ENCODE results near the gene INHBA.
A peak's percentile ranks its signal among the peaks of the same experiment; 100 is the strongest.

INHBA gene

DNA sequence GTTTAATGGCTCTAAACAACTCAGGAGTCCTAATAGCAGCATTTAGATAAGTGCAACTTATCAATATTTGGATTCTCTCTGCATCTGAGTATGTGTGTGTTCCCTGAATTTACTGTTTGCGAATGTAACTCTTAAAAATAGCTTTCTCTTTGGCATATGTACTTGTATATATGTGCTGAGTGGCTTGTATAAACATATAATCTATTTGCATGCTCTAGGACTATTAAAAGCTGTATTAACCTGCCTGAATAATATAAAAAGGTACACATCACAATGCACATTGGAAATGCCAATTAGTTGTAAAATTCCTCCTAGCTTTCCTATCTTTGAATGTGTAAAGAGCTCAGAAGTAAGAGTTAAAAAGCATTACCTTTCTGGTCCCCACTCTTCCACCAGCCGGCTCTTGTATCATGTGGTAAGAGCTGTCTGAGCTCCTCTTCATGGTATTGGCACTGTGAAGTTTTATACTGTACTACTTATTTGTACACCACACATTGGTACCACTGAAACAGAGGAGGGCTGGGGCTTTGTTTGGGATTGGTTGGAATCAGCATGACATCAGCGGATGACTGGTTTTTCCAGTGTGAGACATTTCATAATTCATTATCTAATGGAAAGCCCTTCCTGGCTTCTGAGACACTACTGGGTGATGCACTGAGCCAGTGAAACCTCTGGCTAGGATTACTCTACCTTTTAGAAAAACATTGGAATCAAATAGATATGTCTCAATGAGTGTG, at the start of gene INHBA:
TSS of gene INHBA (minus strand) at position 456 of the 737 bp plus-strand sequence. CDS start 2,716 bp downstream, outside the sequence.
- DNase-seq (ENCODE audit: low spot score), result no peak

DNA sequence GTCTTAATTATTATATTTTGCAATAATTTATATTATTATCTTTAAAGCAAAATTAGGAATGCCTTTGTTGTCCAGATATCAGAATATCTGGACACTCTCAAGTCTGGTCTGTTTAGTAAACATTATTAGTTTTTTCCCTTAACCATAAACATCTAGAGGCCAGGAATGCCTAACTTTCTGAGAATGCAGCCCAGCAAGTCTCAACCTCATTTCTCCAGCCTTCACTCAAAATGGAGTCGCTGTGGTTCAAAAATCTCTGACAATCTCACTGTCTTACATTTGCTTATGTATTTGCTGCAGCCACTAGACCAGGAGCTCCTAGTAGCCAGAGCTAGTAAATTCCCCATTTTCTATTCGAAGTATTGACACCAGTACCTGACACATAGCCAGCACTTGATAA, 49.7 kb upstream of the INHBA start:
- DNase-seq (ENCODE audit: low spot score), result no peak

DNA sequence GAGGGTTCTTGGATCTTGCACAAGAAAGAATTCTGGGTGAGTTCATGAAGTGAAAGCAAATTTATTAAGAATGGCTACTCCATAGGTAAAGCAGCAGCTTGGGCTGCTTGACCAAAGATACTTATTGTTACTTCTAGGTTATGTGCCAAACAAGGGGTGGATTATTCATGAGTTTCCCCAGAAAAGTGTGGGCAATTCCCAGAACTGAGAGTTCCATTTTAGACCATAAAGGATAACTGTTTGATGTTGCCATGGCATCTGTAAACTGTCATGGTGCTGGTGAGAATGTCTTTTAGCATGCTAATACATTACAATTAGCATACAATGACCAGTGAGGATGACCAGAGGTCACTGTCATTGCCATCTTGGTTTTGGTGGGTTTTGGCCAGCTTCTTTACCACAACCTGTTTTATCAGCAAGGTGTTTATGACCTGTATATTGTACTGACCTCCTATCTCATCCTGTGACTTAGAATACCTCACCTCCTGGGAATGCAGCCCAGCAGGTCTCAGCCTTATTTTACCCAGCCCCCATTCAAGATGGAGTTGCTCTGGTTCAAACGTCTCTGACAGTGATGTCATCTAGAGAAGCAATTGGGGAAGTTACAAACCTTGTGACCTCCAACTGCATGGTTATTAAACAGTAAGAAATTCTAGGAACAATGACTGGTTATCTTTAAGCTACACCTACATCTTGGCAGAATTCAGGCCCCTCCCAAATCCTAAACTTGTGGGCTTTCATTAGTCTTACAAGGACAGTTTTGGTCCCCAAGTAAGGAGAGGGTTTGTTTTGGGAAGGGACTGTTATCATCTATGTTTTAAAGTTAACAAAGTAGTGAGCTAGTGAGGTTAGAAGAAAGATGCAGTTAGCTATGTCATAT, 48.0 kb upstream of the INHBA start:
- no peak for DNase-seq (ENCODE audit: low spot score)

DNA sequence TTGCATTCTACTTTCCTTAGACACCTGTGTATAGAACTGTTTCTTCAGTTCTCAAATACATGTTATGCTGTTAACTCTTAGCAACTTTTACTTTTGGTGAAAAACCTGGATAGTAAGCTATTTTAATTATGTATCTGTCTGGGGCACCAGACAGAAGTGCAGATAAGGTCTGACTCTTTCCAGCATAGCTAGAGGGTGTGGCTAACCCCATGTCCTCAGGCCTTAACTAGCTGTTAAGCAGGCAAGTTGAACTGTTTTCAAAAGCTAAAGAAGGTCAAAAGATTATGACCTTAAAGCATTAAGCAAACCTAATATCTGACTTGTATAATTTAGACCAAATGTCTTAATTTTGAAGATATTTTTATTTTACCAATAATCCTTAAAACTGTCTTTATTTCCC, 45.1 kb upstream of the INHBA start:
- no peak for DNase-seq (ENCODE audit: low spot score)

DNA sequence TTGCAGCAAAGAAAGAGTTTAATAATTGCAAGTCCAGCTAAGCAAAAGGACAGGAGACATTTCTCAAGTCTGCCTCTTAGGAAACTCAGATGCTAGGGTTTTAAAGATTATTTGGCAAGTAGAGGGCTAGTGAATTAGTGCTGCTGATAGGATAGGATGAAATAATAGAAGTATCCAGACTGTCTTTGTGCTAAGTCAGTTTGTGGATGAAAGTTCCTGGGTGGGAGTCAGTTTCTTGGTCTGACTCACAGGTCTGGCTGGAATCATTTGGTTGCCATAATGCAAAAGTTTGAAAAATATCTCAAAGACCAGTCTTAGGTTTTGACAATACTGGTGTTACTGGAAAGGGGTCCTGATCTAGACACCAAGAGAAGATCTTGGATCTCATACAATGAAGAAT, 42.6 kb upstream of the INHBA start:
- DNase-seq (ENCODE audit: low spot score), result no peak

DNA sequence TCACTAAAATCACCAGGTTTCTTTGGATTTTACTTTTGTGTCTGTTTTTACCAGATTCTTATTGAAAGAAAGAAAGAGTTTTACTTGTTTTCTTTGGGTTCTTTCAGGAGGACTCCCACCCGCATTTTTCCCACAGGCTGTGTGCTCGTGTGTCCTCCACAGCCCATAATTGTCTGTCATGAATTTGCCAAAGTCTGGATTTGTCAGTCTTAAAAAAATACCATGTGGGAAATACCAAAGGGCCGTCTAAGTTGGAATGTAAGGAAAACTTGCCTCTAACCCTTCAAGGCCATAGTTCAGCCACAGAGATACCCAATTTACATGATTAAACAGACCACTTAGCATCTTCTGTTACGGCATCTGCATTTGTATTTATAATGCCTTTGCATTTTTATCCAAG, 41.3 kb upstream of the INHBA start:
- DNase-seq (ENCODE audit: low spot score), result no peak

DNA sequence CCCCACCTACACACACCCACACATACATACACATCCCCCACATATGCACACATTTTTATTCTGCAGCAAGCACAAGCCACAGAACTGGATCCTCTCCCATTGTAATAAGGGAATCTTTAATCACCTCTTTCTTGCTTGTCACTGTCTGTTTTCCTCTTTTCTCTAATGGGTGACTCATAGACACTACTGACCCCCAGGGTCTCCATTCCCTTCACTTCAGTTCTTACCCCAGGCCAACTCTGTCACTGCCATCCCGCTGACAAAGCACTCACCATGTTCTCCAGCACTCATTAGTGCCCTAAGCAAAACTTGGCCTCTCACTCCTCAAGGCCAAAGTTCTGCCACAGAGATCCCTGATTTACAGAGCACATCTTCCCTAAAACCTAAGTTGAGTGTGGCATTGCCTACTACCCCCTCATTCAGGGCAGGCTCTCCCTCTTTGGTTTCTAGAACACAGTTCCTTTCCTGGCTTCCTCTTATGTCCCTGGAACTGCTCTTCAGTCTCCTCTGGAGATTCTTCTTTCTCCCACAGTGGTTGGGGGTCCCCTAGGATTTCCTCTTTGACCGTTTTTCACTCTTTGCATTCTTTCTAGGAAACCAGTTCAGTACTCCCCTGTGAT, 39.6 kb upstream of the INHBA start:
- DNase-seq (ENCODE audit: low spot score), result no peak

DNA sequence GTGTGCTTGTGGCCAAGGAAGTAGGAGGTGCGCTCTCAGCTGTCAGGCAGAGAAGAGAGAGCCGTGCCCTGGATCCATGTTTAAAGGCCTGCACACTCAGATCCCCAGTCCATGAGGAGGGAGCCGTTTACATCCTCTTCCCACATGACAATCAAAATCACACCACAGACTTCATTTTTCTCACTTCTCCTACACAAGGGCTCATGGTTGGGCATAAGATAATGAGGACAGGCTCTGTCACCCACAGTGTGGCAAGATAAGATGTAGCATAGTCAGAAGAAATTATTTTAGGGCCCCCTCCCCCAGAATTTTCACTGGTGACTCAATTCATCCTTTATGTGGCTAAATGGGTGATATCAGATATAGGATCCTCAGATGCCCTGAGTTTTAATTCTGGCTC, 35.9 kb upstream of the INHBA start:
- no peak for DNase-seq (ENCODE audit: low spot score)

DNA sequence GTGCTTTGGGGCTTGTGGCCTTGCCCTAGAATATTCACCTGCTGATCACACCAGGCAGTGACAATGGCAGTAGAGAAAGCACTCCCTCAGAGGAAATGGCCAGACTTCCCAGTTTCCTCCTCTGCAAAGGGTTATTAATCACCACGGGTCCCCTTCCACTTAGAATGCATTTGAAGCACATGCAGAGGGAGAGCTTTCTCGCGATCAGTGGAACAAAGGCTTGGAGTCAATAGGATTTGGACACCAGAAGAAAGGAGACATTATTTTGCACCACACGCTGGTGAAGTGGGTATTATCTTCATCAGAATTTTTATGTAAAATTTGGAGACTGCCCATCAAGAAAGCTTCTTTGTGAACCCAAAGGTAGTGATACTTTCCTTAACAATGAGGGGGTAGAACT, 35.4 kb upstream of the INHBA start:
- no peak for DNase-seq (ENCODE audit: low spot score)

DNA sequence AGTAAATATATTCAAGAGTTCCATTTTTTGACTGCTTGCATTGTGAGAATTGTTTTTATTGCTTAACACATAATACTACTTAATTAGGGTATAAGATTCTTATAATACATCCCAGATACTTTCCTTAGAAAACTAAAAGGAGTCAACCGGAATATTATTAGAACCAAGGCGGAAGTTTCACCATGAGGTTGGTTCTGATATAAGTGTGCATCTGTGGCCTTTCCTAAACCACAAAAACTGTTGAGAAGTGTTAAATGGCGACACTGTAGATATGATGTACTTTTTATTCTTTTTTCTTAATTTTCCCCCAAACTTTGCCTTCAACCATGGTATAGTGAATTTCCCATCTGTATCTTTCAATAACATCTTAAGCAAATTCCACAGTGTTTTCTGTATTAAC, 32.3 kb upstream of the INHBA start:
- DNase-seq (ENCODE audit: low spot score), result no peak

DNA sequence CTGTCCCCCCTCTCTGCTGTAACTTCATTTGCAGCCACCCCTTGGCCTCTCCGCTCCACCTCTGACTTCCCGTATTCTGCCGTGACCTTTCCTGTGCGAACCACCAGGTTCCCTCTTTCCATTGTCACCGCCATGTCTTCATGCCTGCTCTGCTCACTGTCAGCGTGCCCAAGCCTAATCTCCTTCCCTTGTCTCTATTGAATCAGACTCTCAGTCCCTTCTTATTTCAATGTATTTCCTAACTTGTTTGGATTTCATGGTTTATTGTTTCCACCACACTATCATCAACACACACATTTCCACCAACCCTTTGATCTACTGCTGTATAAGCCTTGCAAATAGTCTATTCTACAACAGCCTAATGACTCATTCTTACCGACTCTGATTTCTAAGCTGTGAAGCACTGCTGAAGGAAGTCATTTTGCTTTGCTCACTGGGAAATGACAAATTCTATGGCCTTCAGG, 30.0 kb upstream of the INHBA start:
- DNase-seq (ENCODE audit: low spot score), result no peak

DNA sequence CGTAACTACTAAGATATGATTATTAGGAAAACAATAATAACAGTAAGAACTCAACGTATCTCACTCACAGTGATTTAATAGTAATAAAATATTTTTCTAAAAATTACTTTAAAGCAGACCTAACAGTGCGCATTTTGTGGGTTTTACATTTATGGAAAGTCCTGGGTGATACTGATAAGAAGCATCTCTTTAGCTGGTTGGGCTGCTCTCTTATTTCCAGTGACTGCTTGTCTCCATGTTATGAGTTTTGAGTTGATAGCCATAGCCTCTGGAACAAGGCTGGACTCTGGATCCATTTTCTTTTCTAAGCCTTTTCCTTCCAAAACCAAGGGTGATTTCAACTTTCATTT, 29.5 kb upstream of the INHBA start:
- DNase-seq (ENCODE audit: low spot score), result no peak

DNA sequence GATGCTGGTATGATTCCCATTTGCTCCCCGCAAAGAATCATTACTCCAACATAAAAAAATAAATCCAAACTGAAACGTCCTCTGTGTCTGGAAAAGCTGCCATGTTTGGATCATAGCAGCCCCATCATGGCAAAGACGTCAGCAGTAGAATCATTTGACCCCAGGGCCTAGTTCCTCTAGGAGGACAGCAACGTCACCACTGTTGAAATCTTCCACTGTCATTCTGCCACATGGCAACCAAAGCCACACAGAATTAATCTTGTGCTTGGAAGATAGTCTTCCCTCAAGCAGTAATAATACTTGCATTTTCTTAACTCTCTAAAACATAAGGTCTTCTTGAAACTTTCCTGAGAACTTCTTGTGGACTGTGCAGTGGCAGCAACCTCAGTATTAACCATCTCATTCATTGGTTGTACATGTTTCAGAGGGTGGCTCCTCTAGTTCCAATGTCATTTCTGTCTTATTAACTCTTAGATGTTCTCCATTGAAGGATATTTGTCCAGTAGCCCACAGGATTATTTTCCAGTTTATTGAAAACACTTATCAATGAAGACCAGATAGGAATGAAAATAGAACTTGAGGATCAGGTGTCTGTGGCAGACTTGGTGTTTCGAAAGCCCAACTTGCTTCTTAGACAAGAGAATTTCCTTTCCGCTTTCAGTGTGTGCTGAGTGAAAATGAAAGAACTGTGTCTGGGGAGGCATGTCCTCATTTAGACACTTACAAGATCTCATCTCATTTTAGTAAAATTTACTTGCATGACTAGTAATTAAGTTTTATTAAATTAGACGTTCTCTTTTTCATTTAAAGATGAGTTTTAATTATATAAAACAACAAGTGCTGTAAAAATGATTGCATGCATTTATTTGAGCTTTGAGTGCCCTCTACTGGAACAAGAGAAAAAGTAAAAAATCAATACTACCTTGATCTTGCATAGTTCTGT, 28.9 kb upstream of the INHBA start:
- peak; percentile 60 for DNase-seq (ENCODE audit: low spot score)

DNA sequence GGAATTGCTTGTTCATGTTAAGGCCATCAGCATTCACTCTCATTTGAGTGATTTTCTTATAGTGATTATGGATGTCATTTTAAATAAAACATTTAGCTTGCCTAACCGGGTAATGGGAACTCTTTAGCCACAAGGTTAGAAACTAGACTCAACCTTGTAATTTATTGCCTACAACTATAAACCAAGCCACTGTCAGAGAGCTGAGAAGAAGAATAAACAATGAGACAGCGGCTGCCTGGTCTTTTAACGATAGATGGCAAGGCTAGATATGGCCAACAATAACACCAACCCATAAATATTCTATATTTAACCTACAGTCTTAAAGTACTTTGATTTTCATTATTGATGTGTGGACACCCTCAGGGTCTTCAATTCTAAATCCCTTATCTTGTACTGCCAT, 27.8 kb upstream of the INHBA start:
- no peak for DNase-seq (ENCODE audit: low spot score)

DNA sequence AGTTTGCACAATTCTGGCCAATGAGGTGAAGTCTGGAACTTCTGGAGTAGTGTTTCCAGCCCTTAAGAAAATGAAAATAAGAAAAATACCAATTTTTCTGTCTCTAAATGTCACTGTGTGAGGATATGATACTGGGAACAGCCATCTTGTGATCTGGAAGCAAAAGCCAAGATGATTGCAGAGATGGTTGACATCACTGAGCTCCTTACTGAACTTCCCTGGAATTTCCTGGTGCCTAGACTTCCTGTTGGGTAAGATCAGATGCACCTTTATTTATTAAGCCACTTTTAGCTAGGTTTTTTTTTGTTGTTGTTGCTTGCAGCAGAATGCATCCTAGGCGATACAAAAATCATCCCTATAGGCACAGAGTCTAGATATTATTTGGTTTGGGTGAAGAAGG, 27.3 kb upstream of the INHBA start:
- no peak for DNase-seq (ENCODE audit: low spot score)

DNA sequence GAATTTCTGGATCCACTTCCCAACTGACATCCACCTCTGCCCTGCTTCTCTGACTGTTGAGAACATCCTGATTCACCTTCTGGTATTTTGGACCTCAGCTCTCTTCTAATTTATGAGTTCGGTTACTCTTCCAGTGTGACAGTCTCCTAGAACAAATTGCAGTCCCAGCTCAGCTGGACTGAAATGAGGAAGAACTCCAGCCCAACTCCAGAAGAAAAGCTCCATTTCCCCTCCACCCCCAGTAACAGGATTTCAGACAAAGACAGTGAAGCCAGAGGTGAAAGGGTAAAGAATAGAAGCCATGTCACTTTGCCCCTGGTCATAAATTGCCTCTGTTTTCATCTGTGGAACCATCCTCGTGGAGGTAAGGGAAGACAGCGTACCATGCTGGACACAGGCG, 26.2 kb upstream of the INHBA start:
- no peak for DNase-seq (ENCODE audit: low spot score)

DNA sequence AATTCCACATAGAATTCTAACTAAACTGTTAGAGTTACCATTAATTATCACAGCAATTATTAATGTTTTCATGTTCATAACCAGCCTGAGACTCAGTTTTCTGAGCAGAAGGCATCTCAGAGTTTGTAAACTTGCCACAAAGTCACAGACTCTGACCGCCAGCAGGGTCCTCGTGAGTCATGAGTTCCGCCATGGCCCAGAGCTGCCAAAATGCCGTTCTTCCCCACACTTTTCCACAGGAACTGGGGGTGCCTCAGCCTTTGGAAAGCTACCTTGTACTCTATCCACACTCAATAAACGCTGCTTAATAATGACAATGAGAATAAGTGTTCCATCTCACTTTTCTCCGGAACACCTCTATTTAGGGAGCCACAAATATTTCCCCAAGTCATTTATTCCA, 22.1 kb upstream of the INHBA start:
- DNase-seq (ENCODE audit: low spot score), result no peak

DNA sequence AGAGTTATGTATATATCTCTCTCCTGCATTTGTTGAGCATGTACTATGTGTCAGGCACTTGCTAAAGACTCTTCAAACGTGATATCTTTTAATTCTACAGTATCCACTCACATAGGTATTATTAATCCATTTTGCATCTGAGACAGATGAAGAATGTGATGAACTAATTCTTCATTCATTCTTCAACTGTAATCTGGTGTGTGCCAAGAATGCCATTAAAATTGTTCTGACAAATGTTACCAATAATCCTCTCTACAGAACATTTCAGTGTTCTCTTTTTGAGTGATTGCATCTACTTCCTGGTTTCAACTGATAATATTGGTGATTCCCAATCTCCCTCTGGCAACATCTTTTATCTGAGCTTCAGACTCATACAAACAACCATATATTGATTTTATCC, 18.0 kb upstream of the INHBA start:
- no peak for DNase-seq (ENCODE audit: low spot score)

DNA sequence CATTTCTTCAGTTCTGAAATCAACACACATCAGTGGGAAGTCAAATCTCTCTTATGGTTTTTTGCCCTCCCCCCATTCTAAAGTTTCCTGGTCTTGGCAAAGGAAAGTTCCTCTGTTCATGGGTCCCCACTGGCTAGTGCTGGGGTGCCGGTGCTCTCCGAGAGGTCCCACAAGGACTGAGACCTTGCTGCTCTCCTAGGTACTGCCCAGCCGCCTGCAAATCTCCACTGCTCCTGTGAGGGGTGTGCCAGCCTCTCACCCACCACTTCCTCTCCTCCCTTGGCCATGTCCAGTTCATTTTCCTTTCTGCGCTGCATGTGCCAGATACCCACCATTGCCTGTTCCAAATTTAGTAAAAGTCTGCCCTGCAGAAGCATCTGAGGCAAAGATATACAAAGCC, 17.2 kb upstream of the INHBA start:
- no peak for DNase-seq (ENCODE audit: low spot score)

DNA sequence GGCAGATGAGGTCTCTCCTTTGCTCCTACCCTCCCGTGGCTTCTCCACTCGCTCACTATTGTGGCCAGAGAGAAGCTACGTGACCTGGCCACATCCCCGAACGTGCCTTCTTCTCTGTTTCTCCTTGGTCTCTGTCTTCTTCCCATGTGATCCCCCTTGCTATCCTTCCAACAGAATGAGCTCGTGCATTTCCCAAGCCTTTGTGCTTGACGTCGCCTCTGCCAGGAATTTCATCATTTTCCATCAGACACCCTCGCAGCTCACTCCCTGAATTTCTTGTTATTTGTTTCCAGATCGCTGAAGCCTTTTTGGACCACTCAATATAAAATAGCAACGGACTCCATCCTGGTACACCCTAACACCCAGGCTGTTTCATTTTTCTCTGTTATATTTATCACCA, 13.8 kb upstream of the INHBA start:
- no peak for DNase-seq (ENCODE audit: low spot score)

DNA sequence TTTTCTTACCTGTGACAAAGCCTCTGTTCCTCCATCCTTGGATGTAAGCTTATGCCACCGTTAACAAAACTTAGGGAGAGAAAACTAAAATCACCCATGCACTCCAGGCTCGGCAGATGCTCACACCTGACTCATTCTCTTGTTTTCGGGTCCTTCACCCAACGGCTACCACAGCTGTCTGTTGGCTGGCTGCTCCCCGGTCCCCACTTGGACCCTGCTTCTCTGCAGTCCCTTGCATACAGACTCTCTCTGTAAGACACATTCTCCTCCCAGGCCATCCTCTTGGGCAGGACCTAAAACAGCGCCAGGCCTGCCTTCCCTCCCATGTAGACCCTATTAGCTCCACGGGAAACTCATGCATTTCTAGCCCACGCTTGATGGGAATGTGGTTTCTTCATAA, 12.1 kb upstream of the INHBA start:
- DNase-seq (ENCODE audit: low spot score), result no peak
